HCT116 (cell line): ENCODE data around the gene CACNA1A. TPM values are rescaled to one million over a fixed set of nuclear protein-coding genes. Genes with fewer than 3 reads are reported as not detected.
A peak's percentile ranks its signal among the peaks of the same experiment; 100 is the strongest.

Source experiments
- ATAC-seq: fragments of 200-7000 bp; cut with Tn5 transposase; 2 replicates; pipeline ENCODE4 v1.9.1; 2020; ENCODE audit warnings: mild to moderate bottlenecking, moderate library complexity
- BruUV-seq: library from RNA; stranded (reverse); fragments of 400-500 nt; replicated peaks from 2 replicates; lab custom pipeline; 2021; lab: Mats Ljungman, UMichigan
- CTCF ChIA-PET: fragments of 300-600 bp; sonication (Branson Sonifier 250); formaldehyde crosslinking; loops from one replicate; lab custom pipeline; 2021; ENCODE audit warnings: antibody characterized with exemption; lab: Charles Lee
- POLR2A ChIA-PET: fragments of 300-600, 350-600 bp; sonication (Branson Sonifier 250); formaldehyde crosslinking; loops from one replicate; lab custom pipeline; 2021; ENCODE audit warnings: antibody characterized with exemption; lab: Charles Lee
- RAD21 ChIA-PET, 2 experiments: fragments of 300-600 bp; sonication (Branson Sonifier 250); formaldehyde crosslinking; loops; one replicate each; lab custom pipeline; 2023; ENCODE audit warnings: low total read pairs in 2 of 2; ENCODE audit not compliant: uncharacterized antibody in 2 of 2, unreplicated experiment in 2 of 2, low non-redundant PET in 1 of 2; lab: Charles Lee
- DNase-seq: peaks from one replicate; pipeline ENCODE4 v3.0.0-alpha.2; 2010; ENCODE audit warnings: low read depth, low spot score
- H2AFZ ChIP-seq: fragments of 200-600 bp; shearing (Covaris generic), sonication (generic); 2 replicates; pipeline ENCODE4 v1.6.1; 2017; ENCODE audit warnings: low read depth, mixed run types, mixed read lengths, antibody characterized with exemption, low read length; ENCODE audit not compliant: poor library complexity, severe bottlenecking
- H3K27ac ChIP-seq: 2 replicates; pipeline ENCODE4 v1.5.1; 2012; ENCODE audit warnings: low read depth, low read length
- H3K27me3 ChIP-seq: fragments of 200-600 bp; sonication (generic); 2 replicates; pipeline ENCODE4 v1.6.1; 2016; ENCODE audit warnings: mixed run types, low read length, mixed read lengths; ENCODE audit not compliant: insufficient read depth
- H3K36me3 ChIP-seq, 2 experiments: fragments of 200-500 bp in 1 of 2; fragments of 200-600 bp in 1 of 2; sonication (Bioruptor generic) in 1 of 2; sonication (generic) in 1 of 2; 2 replicates each; pipeline versions ENCODE4 v1.5.1 to v1.6.1; 2014 to 2016; ENCODE audit warnings: low read length in 2 of 2, inconsistent platforms in 1 of 2, mixed read lengths in 1 of 2, mixed run types in 1 of 2; ENCODE audit not compliant: insufficient read depth in 2 of 2, control insufficient read depth in 1 of 2
- H3K4me1 ChIP-seq, 2 experiments: fragments of 200-600 bp in 1 of 2; sonication (generic) in 1 of 2; 2 replicates each; pipeline versions ENCODE4 v1.5.1 to v1.6.1; 2012 to 2017; ENCODE audit warnings: low read length in 2 of 2, inconsistent platforms in 1 of 2, mild to moderate bottlenecking in 1 of 2, mixed read lengths in 1 of 2, mixed run types in 1 of 2, moderate library complexity in 1 of 2; ENCODE audit not compliant: insufficient read depth in 2 of 2, control insufficient read depth in 1 of 2
- H3K4me2 ChIP-seq: fragments of 200-600 bp; sonication (generic); 2 replicates; pipeline ENCODE4 v1.6.1; 2017; ENCODE audit warnings: mixed run types, low read length, mixed read lengths
- H3K4me3 ChIP-seq, 2 experiments: fragments of 200-600 bp in 1 of 2; sonication (generic) in 1 of 2; replicated peaks in 1 of 2; 2 replicates each; pipeline ENCODE4 v1.5.1; 2011 to 2016; ENCODE audit warnings: low read length in 2 of 2, control low read depth in 1 of 2, low read depth in 1 of 2, mild to moderate bottlenecking in 1 of 2, mixed read lengths in 1 of 2, mixed run types in 1 of 2
- H3K79me2 ChIP-seq: fragments of 200-600 bp; sonication (generic); 2 replicates; pipeline ENCODE4 v1.6.1; 2017; ENCODE audit warnings: mild to moderate bottlenecking, mixed run types, low read length, moderate library complexity, mixed read lengths; ENCODE audit not compliant: insufficient read depth
- H3K9ac ChIP-seq: fragments of 200-600 bp; sonication (generic); 2 replicates; pipeline ENCODE4 v1.6.1; 2016; ENCODE audit warnings: low read length, mixed read lengths
- H3K9me2 ChIP-seq: fragments of 200-600 bp; sonication (generic), shearing (Covaris generic); 2 replicates; pipeline ENCODE4 v1.6.1; 2017; ENCODE audit warnings: mixed run types, mild to moderate bottlenecking, moderate library complexity; ENCODE audit not compliant: insufficient read depth
- H3K9me3 ChIP-seq, 2 experiments: fragments of 200-500 bp in 1 of 2; fragments of 200-600 bp in 1 of 2; sonication (Bioruptor generic) in 1 of 2; sonication (generic) in 1 of 2; 2 replicates each; pipeline ENCODE4 v1.6.1; 2014 to 2017; ENCODE audit warnings: low read length in 2 of 2, mixed read lengths in 2 of 2, inconsistent platforms in 1 of 2, low read depth in 1 of 2, mild to moderate bottlenecking in 1 of 2, mixed run types in 1 of 2, moderate library complexity in 1 of 2; ENCODE audit not compliant: control insufficient read depth in 1 of 2, insufficient read depth in 1 of 2
- H4K20me1 ChIP-seq: fragments of 200-600 bp; sonication (generic), shearing (Covaris generic); 2 replicates; pipeline ENCODE4 v1.6.1; 2017; ENCODE audit warnings: mixed run types, mild to moderate bottlenecking, moderate library complexity; ENCODE audit not compliant: insufficient read depth
- POLR2AphosphoS5 ChIP-seq: IDR thresholded peaks from 2 replicates; pipeline ENCODE4 v1.6.1; 2011; ENCODE audit warnings: mild to moderate bottlenecking, low read depth, low read length, moderate library complexity
- RAD21 ChIP-seq: IDR thresholded peaks from 2 replicates; pipeline ENCODE4 v1.6.1; 2012; ENCODE audit warnings: low read depth, mild to moderate bottlenecking
- YY1 ChIP-seq: IDR thresholded peaks from 2 replicates; pipeline ENCODE4 v1.6.1; 2011; ENCODE audit warnings: low read length, low read depth, moderate library complexity, mild to moderate bottlenecking; ENCODE audit not compliant: insufficient replicate concordance; ENCODE audit errors: extremely low read depth
- intact Hi-C: fragments of 100-400 bp; cut with micrococcal nuclease; formaldehyde crosslinking; loops from 2 replicates; pipeline ENCODE4 v1.10.0; 2022
- total RNA-seq: library from RNA; stranded (reverse); gene quantifications from one replicate; pipeline ENCODE4 v1.2.1, GENCODE V29; 2021; ENCODE audit not compliant: unreplicated experiment
- TF ChIP-seq, protein P1 (sequence below): IDR thresholded peaks from 2 replicates; pipeline ENCODE4 v1.6.1; 2012; ENCODE audit warnings: low read depth
- TF ChIP-seq, protein P2 (sequence below), 3 experiments: fragments of 200-600 bp in 1 of 3; sonication (generic) in 1 of 3; IDR thresholded peaks in 2 of 3; conservative IDR thresholded peaks in 1 of 3; 2 replicates each; pipeline ENCODE4 v1.5.1; 2012 to 2017; ENCODE audit warnings: low read depth in 2 of 3, low read length in 2 of 3, antibody characterized with exemption in 1 of 3, borderline replicate concordance in 1 of 3, control low read depth in 1 of 3, mild to moderate bottlenecking in 1 of 3, mixed read lengths in 1 of 3, mixed run types in 1 of 3, moderate library complexity in 1 of 3; ENCODE audit not compliant: insufficient read depth in 1 of 3

The CACNA1A gene
- total RNA-seq, 1 experiment from 2014 or later: 7.5 TPM

DNA sequence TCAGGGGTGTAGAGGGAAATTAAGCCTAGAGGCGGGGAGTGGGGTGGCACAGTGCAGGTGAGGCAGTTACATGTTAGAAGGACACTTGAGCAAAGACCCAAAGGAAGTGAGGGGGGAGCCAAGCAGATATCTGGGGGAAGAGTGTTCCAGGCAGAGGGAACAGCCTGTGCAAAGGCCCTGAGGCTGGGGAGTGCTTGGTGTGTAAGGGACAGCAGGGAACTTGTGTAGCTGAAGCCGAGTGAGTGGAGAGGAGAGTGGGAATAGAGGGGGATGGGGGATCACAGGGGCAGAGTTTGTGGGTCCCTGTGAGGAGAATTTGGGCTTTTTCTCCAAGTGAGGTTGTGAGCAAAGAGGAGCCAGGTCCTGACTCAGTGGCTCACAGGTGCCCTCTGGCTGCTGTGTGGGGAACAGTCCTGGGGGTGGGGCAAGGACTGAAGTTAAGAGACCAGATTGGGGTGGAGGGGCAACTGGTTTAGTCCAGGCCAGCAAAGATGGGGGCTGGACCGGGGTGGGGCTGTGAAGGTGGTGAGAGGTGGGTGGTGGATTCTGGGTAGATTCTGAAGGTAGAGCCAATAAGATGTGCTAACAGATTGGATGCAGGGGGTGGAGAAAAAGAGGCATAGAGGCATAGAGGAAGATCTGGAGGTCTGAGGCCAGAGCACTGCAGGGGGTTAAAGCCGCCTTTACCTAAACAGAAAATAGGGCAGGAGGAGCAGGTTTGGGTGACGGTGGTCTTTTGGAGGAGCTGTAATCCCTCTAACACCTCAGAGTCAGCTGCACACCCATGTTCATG, 75.3 kb downstream of the CACNA1A start:
- no peak overlapping the region for H3K4me3 ChIP-seq
- CTCF ChIA-PET: interaction anchor here (0.7 to 2.2 kb wide), 3 partner anchors 144 to 154 kb away, joined by 3 to 7 read pairs (median 6); no protein-coding TSS in a partner anchor
- no peaks in the 10 kb centered on the region for H3K9me2 ChIP-seq
- no peaks in the 10 kb centered on the region for H3K36me3 ChIP-seq
- H4K20me1 ChIP-seq: no peaks in the 10 kb centered on the region
- TF ChIP-seq POLR2AphosphoS5 (no peak), RAD21 (peak; percentile 88), YY1 (no peak)
- TF ChIP-seq, protein P1, sequence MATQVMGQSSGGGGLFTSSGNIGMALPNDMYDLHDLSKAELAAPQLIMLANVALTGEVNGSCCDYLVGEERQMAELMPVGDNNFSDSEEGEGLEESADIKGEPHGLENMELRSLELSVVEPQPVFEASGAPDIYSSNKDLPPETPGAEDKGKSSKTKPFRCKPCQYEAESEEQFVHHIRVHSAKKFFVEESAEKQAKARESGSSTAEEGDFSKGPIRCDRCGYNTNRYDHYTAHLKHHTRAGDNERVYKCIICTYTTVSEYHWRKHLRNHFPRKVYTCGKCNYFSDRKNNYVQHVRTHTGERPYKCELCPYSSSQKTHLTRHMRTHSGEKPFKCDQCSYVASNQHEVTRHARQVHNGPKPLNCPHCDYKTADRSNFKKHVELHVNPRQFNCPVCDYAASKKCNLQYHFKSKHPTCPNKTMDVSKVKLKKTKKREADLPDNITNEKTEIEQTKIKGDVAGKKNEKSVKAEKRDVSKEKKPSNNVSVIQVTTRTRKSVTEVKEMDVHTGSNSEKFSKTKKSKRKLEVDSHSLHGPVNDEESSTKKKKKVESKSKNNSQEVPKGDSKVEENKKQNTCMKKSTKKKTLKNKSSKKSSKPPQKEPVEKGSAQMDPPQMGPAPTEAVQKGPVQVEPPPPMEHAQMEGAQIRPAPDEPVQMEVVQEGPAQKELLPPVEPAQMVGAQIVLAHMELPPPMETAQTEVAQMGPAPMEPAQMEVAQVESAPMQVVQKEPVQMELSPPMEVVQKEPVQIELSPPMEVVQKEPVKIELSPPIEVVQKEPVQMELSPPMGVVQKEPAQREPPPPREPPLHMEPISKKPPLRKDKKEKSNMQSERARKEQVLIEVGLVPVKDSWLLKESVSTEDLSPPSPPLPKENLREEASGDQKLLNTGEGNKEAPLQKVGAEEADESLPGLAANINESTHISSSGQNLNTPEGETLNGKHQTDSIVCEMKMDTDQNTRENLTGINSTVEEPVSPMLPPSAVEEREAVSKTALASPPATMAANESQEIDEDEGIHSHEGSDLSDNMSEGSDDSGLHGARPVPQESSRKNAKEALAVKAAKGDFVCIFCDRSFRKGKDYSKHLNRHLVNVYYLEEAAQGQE: no peak
- TF ChIP-seq, protein P2, sequence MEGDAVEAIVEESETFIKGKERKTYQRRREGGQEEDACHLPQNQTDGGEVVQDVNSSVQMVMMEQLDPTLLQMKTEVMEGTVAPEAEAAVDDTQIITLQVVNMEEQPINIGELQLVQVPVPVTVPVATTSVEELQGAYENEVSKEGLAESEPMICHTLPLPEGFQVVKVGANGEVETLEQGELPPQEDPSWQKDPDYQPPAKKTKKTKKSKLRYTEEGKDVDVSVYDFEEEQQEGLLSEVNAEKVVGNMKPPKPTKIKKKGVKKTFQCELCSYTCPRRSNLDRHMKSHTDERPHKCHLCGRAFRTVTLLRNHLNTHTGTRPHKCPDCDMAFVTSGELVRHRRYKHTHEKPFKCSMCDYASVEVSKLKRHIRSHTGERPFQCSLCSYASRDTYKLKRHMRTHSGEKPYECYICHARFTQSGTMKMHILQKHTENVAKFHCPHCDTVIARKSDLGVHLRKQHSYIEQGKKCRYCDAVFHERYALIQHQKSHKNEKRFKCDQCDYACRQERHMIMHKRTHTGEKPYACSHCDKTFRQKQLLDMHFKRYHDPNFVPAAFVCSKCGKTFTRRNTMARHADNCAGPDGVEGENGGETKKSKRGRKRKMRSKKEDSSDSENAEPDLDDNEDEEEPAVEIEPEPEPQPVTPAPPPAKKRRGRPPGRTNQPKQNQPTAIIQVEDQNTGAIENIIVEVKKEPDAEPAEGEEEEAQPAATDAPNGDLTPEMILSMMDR (IDR thresholded peaks at IDR 0.05 in 2 of 3, conservative IDR thresholded peaks at IDR 0.05 in 1 of 3; ENCODE audit: borderline replicate concordance in 1 of 3, insufficient read depth in 1 of 3, low read depth in 2 of 3, low read length in 2 of 3): peak; percentile 84 to 96 (median 93)
- TF ChIP-seq, all 23 proteins: peak for 2
- Histone ChIP-seq H3K4me2 (no peak overlapping the region), H3K4me1 (no peaks in the 10 kb centered on the region; a peak in 1 of 4 replicates), H2AFZ (no peak overlapping the region), H3K27me3 (no peaks in the 10 kb centered on the region), H3K9me3 (no peaks in the 10 kb centered on the region), H3K79me2 (no peaks in the 10 kb centered on the region), H3K27ac (no peak overlapping the region), H3K9ac (no peak overlapping the region)
- peak; percentile 51 for DNase-seq
- ChIA-PET RAD21 (no interaction called here), POLR2A (interaction anchor here (0.7 kb wide), 1 partner anchor 8 kb away, joined by 4 read pairs; no protein-coding TSS in a partner anchor)
- BruUV-seq: no TSS peak
- peak; percentile 93 for ATAC-seq
- intact Hi-C loops: loop anchor here (1.0 kb wide), 2 partner anchors 65 to 154 kb away; no protein-coding TSS in a partner anchor
